GM23248 (cell line): ENCODE results near the gene PRR33.

Experiments used
- EZH2 ChIP-seq: fragments of 200-600 bp; sonication (generic); IDR thresholded peaks from 2 replicates; pipeline ENCODE4 v1.6.1; 2018; ENCODE audit warnings: antibody characterized with exemption, mild to moderate bottlenecking; ENCODE audit not compliant: insufficient read depth, poor library complexity, severe bottlenecking
- EZH2phosphoT487 ChIP-seq: fragments of 200-600 bp; sonication (generic); IDR thresholded peaks from 2 replicates; pipeline ENCODE4 v1.6.1; 2018; ENCODE audit warnings: antibody characterized with exemption, moderate library complexity, mild to moderate bottlenecking, low read depth; ENCODE audit not compliant: insufficient read depth

DNA sequence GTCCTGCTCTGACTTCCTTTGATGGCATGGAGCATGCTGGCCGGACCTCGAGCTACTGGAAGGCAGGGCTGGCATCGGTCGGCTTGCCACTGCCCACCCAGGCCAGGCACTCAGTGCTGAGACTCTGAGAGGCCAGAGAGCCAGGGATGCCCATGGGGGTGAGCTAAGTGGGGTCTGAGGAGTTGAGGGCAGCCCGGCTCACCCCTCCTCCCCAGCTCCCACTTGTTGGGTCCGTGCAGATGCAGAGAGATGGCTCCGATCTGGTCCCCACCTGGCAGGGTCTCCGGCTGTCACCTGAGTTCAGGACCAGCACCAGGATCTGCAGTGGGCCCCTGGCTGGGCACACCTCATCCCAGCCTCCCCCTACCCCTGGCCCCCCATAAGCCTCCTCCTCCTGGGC, 25.5 kb downstream of the PRR33 start:
- TF ChIP-seq EZH2 = no peak
- TF ChIP-seq EZH2phosphoT487 = no peak
